ENCODE measurements around the gene CD80.

CD80 gene

DNA sequence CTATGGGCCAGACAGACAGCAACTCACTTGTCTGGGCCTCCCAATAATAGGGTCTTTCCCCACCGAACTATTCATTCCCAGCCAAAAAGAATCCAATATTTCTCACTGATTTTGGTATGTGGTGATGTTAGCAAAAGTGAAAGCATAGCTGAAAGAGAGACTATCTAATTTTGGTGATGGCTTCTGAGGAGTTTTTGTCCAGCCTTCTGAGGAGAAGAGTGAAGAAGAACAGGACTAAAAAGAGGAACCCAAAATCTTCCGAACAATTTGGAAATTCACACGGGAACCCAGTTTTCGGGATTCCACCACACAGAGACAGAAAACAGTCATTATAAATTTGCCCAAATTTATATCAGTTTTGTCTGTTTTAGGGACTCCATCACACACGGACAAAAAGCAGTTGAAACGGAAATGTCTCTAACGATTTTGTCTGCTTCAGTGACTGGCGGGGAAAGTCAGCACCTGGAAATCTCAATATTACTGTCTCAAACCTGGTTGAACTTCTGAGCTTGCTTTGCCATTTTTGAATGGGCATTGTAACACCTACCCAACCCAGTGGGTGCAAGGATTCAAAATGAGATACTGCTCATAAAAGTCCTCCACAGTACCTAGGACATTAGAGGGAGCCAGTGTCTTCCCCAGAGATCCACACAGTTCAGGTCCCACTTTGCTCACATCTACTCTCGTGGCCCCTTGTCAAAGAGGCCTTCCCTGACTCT lies 9.1 kb downstream of the CD80 start:
- FAIRE-seq: no peak

DNA sequence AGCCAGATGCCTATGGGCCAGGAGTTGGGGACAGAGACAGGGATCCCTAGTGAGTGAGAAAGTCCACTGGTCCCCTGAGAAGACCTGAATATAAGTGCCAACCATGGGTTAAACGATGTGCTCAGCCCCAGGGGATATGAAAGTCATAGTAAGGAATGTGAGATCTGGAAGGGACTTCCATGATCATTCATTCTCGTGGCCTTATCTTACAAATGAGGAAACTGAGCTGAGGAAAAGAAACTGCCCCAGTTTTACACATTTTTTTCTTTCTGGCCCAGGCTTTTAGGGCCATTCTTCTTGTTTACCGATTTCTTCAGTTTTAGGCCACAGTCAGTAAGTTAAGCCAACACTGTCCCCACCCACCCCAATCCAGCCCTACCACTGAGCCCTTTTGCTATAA lies 11.1 kb downstream of the CD80 start:
- FAIRE-seq (no peak), DNase-seq (ENCODE audit: low spot score) (no peak)

More for the DNA sequence above, 9.1 kb downstream of the CD80 start:
- DNase-seq (ENCODE audit: low spot score): no peak

DNA sequence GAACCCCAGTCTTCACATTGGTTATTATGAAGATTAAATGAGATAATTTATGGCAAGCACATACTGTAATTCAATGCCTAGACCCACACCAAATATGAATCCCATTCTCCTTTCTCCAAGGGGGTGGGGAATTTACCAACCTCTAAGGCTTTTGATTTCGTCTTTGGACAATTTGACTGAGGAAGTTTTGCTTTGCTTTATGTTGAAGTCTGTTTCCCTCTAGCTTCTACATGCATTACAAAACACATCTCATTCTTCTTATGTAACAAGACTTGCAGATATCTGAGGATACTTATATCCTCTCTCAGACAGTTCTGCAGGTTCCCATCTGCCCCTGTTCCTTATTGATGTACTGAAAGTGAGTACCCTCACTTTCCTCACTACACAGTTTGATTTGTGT lies 12.2 kb downstream of the CD80 start:
- FAIRE-seq (no peak), DNase-seq (ENCODE audit: low spot score) (no peak)

DNA sequence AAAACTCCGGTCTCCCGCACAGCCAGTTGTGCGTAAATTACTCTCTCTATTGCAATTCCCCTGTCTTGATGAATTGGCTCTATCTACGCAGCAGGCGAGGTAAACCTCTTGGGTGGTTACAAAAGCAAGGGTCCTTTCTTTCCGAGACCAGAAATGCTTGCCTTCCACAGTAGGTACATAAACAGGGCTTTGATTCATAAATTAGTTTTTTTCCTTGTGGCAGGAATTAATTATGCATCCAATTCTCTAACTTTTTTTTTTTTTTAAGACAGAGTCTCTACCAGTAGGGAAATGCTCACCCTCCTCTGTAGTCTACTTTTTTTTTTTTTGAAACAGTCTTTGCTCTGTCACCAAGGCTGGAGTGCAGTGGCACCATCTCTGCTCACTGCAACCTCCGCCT lies 16.3 kb downstream of the CD80 start:
- DNase-seq (ENCODE audit: low spot score) (no peak), FAIRE-seq (no peak)

DNA sequence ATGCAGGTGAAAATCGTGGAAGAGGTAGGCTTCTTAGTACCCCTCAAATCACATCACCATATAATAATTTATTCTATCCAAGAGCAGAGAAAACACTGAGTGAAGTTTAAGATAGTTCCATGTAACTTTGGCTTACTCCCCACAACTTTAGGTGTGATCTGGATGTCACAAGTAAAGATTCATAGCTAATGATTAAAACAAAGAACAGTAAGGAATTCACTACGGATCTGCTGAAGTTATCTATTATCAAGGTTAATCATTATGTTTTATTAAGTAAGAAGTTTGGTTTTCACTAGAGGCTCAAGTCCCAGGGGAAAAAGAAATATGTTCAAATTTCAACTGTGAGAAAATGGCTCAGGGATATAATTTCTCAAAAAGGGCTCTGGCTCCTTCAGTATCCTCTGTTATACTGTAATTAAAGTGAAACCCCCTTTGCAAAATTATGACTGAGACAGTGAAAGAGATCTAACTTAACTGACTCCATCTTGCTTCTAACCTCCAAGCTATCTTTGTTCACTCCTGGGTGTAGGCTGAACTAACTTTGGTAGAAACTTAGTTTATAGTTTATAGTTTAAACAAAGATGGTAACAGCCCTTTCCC lies 17.1 kb downstream of the CD80 start:
- FAIRE-seq: no peak
- DNase-seq (ENCODE audit: low spot score): no peak

DNA sequence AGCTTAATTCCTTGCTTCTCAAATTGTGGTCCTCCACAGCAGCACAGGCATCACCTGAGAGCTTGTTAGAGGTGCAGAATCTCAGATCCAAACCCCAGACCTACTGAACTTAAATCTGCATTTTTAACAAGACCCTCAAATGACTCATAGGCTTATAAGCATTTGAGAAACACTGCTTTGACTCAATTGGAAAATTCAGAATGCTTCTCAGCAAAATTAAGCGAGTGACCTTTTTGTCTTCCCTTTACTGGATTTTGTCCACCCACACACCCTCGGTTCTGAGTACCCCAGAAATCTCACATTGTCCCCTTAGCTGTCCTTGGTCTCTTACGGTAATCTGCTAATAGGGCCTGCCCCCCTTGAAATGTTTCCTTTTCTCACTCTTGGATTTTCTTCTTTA lies 17.9 kb downstream of the CD80 start:
- DNase-seq (ENCODE audit: low spot score) (no peak), FAIRE-seq (no peak)

DNA sequence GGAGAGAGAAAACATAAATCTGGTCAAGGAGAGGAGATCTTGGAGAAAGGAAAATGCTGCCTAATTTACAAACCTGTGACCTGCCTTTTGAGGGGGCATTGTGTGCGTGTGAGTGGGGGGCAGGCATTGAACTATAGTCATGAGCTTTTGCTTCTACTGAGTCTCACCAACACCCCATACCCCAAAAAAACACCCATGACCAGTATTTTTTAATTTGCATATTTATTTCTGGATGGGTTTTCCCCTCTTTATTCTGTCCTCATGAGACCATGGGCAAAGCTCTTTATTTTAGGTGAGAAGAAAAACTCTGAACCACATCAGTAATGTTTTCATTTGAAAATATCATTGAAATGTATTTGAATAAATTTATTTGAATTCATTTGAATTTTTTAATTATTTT lies 20.6 kb downstream of the CD80 start:
- DNase-seq (ENCODE audit: low spot score): no peak
- FAIRE-seq: no peak

DNA sequence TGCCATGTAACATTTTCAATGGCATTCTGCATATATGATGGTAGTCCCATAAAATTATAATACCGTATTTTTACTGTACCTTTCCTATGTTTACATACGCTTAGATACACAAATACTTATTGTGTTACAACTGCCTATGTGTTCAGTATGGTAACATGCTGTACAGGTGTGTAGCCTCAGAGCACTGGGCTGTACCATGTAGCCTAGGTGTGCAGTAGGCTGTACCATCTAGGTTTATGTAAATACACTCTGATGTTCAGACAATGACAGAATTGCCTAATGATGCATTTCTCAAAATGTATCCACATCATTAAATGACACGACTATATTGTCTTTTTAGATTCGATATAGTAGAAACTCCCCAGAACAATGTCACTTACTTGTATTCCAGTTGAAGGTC lies 22.7 kb downstream of the CD80 start:
- no peak for DNase-seq (ENCODE audit: low spot score)
- peak; percentile 63 for FAIRE-seq

DNA sequence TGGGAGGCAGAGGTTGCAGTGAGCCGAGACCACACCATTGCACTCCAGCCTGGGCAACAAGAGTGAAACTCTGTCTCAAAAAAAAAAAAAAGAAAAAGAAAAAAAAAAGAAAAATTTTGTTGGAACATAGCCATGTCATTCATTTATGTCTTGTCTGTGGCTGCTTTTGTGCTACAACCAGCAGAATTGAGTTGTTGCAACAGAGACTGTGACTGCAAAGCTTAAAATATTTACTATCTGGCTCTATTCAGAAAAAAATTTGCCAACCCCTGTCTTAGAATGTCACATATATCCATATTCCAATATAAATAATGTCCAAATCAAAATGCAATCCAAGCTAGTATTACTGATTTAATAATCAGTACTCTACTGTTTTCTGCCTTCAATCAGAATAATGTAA lies 25.1 kb downstream of the CD80 start:
- FAIRE-seq (no peak), DNase-seq (ENCODE audit: low spot score) (no peak)

DNA sequence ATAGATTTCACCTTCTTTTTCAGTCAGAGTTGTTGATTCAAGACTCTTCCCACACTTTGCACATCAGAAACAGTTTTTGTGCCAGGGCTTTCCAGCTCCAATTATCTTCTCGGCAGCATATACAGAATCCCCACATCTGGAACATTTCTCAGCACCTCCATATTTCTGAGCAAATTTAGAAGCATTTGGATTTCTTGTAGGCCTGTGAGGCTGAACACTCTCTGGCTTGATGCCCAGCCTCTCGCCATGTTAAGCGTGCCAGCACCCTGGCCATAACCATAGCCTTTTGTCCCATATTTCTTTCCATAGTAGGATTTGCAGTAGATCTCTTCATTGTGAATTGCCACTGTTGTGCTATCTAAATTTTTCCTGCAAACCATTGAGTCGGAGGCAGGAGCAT lies 28.3 kb downstream of the CD80 start:
- DNase-seq (ENCODE audit: low spot score): no peak
- no peak for FAIRE-seq

DNA sequence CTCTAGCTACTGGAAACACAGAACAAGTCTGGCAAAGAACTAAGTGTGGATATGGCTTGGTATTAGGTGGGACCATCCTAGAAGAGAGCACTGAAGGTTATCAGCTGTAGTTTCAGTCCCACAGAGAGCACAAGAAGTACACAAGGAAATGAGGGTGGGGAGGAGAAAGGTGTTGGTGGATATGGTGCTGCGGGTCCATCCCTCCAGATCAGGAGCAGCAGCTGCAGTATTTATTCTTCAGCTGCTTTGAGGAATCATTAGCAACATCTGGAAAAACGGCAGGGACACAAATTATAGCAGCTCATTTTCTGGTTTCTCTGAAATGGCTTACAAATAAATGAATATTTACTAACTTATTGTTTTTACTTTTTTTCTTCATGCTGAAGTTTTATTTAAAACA lies 29.0 kb downstream of the CD80 start:
- DNase-seq (ENCODE audit: low spot score): no peak
- FAIRE-seq: no peak

DNA sequence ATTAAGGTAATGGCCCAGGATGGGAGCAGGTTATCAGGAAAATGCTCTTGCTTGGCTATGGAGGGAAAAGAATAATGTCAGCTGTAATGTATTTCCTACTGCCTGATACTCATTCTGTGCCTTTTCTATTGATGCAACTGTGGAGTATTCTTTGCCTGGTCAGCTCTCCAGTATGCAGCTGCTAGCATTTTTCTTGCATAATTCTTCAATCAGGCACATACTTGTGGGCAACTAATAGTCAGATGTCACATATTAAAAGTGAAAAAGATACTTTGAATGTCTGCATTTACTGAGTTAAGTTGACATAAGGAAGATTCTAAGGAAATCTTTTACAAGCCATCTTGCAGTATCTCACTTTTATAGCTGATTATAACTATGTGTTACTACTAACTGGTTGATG lies 29.5 kb downstream of the CD80 start:
- no peak for FAIRE-seq
- DNase-seq (ENCODE audit: low spot score): no peak

DNA sequence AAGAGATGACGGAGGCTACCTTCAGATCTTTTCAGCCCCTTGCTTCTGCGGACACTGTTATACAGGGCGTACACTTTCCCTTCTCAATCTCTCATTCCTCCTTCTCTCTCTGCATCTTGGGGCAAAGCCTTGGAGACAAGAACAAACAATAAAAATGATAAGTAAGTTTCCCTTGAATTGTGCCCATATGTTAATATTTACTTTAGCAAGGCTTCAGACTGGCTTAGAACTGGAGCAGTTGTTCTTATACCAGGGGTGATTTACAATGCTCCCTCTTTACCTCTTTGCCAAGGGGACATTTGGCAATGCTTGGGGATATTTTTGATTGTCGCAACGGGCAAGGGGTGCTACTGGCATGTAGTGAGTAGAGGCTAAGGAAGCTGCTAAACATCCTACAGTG lies 31.7 kb downstream of the CD80 start:
- DNase-seq (ENCODE audit: low spot score): no peak
- no peak for FAIRE-seq

DNA sequence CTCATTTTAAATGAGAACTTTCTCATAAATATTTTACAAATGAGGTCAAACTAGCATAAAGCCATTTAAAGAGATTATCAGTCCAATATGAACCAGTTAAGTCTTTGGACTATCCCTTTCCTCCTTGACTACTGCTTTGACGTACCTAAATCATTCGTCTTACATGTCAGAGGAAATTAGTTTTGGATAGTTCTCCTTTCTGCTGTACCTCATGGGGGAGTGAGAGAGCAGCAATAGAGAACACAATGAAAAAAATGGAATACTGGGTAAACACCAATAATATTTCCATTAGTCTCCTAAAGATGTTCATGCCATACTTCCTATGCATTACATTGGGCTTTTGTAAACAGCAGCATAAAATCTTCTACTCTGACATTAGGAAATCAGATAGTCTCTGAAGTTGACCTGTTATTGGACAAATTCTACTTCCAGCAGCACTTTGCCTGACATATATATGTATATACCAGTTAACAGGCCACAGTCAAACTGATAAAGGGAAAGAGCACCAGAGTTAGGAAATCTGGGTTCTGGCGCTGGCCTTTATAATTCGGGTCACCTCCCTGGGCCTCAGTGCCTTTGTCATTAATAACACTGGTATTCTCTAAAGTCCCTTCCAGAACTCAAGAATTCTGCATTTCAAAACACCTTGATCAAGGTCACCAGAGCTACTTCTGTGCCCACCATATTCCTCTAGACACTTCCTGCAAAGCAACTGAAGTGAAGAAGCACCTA lies 34.3 kb downstream of the CD80 start:
- FAIRE-seq: no peak
- DNase-seq (ENCODE audit: low spot score): no peak

DNA sequence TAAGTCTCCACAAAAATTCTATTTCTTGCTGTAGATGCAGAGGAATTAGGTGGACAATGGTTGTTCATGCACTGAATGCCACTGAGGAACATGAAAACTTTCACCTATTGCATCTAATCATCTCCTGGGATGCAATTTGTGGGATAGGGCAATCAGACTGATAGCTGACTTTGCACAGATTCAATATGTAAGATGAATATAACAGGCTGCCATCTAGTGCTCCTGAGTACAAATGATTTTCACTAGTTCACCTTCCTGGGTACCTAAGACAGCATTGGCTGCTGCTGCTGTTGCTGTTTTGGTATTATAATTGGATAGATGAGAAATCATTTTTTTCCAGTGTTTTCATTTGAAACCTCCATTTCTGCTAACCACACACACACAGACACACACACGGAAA lies 41.4 kb downstream of the CD80 start:
- no peak for DNase-seq (ENCODE audit: low spot score)
- FAIRE-seq: no peak

DNA sequence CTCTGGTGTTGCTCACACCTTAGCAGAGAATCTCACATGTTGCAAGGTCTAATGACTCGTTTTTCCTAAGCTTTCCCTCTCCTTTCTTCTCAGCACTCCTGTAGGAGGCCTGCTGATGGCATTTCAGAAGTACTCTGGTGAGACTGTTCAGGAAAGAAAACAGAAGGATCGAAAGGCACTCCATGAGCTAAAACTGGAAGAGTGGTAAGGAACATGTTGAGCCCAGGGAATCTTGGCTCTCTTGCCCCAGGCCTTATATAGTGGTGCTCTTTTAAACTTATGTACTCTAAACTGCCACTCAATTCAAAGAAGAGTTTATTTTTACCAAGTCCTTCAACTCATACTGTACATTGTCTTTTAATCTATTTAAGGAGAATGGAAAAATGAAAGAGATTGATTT lies 42.3 kb downstream of the CD80 start:
- no peak for FAIRE-seq
- DNase-seq (ENCODE audit: low spot score): no peak

DNA sequence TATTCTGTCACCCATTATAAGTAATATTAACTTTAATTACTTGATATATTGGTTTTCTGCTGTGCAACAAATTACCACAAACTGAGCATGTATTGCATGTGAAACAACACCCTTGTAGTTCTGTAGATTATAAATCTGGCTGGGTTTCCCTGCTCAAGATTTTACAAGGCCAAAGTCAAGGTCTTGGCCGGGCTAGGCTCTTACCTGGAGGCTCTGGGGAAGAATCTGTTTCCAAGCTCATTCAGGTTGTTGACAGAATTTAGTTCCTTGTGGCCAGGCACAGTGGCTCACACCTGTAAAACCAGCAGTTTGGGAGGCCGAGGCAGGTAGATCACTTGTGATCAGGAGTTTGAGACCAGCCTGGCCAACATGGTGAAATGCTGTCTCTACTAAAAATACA lies 44.8 kb downstream of the CD80 start:
- DNase-seq (ENCODE audit: low spot score) (no peak), FAIRE-seq (no peak)

DNA sequence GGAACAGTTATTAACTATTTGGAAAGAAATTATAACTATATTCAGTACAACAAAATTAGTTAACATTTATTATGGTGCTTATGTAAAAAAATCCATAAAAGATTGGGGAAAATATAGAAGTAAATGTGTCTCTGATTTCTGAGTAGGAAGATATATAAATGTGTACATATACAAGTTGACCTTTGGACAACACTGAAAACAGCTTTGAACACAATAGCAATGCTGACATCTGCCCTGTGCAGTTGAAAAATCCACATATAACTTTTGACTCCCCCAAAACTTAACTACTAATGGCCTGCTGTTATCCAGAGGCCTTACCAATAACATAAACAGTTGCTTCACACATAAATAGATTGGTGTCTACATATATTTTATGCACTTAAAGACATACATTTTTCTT lies 48.7 kb downstream of the CD80 start:
- no peak for FAIRE-seq
- DNase-seq (ENCODE audit: low spot score): no peak

DNA sequence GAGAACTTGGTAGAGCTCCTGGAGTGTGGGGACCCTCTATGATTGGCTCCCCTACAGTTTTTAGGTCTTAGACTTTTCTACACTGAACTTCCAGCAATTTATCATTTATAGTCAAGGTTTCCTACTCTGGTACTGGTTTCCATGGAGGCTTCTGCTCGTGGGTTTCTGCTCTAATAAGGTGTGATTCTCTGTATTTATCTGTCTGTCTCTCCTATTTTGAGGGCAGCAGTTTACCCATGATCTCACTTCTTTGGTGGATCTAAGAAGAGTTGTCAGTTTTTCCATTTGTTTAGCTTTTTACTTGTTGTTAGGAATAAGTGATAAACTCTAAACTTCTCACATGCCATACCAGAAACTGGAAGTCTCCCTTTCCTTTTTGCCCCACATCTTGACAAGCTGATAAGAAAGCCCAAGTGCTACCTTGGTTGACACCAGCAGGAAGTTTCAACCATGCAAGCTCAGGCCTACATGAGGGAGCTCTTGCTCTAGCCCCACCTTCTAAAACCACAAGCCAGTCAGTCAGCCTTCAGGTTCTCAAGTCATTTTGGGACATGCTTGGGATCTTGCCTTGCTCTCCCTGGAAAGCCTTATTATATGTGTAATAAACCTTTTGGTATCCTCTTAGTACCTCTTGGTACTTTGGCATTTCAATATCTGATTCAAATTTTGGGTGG lies 51.1 kb downstream of the CD80 start:
- no peak for DNase-seq (ENCODE audit: low spot score)
- FAIRE-seq: no peak

DNA sequence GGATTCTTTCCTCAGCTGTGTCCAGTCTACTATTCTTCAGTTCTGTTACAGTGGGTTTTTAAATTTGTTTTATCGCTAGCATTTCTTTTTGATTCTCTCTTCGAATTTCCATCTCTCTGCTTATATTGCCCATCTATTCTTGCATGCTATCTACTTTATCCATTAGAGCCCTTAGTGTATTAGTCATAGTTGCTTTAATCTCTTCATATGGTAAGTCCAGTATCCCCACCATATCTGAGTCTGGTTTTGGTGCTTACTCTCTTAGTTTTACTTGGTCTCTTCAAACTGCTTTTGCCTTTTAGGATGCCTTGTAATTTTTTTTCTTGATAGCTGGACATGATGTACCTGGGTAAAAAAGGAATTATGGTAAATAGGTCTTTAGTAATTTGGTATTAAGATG lies 52.0 kb downstream of the CD80 start:
- DNase-seq (ENCODE audit: low spot score): no peak
- no peak for FAIRE-seq

DNA sequence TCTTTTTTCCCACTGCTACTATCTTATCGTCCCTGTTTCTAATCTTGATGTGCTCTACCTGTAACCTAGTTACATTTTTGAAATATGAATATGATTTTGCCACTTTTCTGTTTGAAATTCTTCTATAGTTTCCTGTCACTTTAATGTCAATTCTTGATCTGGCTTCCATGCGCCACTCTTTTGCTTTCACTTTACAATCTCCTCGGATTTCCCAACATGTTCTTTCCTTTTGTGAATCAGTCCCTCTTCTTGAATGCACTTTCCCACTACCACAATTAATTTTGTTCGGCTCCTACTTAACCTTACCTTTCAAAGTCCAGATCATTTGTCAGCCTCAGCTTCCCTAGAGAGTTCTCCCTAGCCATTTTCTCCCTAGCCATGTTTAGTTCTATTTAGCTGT lies 52.8 kb downstream of the CD80 start:
- DNase-seq (ENCODE audit: low spot score) (no peak), FAIRE-seq (no peak)

DNA sequence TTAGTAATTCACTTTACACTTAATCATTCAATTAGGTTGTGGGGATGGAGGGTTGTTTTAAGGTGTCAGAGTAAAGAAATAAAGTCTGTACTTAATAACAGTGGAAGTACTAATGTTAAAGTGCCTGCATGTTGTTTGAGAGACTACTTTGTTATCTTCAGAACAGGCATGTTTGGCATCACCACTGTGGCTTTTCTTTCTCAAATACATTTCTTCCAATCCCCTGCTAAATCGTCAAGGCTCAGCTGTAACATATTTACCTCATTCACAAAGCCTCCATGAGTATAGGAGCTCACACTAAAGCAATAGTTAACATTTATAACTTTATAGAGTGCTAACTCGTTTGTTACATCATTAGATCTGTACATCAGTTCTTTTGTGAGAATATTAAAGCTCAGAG lies 58.5 kb downstream of the CD80 start:
- DNase-seq (ENCODE audit: low spot score): no peak
- FAIRE-seq: no peak
